ENCODE data around the gene NTM.

The NTM gene

GRCh38 chr11:132300283-132300682 is 929.9 kb downstream of the NTM start:
- TF ChIP-seq, protein P1, sequence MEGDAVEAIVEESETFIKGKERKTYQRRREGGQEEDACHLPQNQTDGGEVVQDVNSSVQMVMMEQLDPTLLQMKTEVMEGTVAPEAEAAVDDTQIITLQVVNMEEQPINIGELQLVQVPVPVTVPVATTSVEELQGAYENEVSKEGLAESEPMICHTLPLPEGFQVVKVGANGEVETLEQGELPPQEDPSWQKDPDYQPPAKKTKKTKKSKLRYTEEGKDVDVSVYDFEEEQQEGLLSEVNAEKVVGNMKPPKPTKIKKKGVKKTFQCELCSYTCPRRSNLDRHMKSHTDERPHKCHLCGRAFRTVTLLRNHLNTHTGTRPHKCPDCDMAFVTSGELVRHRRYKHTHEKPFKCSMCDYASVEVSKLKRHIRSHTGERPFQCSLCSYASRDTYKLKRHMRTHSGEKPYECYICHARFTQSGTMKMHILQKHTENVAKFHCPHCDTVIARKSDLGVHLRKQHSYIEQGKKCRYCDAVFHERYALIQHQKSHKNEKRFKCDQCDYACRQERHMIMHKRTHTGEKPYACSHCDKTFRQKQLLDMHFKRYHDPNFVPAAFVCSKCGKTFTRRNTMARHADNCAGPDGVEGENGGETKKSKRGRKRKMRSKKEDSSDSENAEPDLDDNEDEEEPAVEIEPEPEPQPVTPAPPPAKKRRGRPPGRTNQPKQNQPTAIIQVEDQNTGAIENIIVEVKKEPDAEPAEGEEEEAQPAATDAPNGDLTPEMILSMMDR (IDR thresholded peaks at IDR 0.05; ENCODE audit: control insufficient read depth, extremely low read depth, insufficient read depth): peak; percentile 28
- DNase-seq (ENCODE audit: low read depth): no peak
- no peak overlapping the region for H3K4me3 ChIP-seq (ENCODE audit: low read depth, low read length)

GRCh38 chr11:132301465-132301864 is 931.0 kb downstream of the NTM start:
- TF ChIP-seq, protein P1 (IDR thresholded peaks at IDR 0.05; ENCODE audit: control insufficient read depth, extremely low read depth, insufficient read depth): no peak
- H3K4me3 ChIP-seq (ENCODE audit: low read depth, low read length): no peak overlapping the region
- no peak for DNase-seq (ENCODE audit: low read depth)

- TF ChIP-seq, protein P1 (IDR thresholded peaks at IDR 0.05; ENCODE audit: control insufficient read depth, extremely low read depth, insufficient read depth): no peak
- H3K4me3 ChIP-seq (ENCODE audit: low read depth, low read length): no peak overlapping the region
- DNase-seq (ENCODE audit: low read depth): no peak
Observed at GRCh38 chr11:132301900-132302299, 931.5 kb downstream of the NTM start.

- H3K4me3 ChIP-seq (ENCODE audit: low read depth, low read length): no peak overlapping the region
- TF ChIP-seq, protein P1 (IDR thresholded peaks at IDR 0.05; ENCODE audit: control insufficient read depth, extremely low read depth, insufficient read depth): no peak
Observed at GRCh38 chr11:132307309-132308020, 937.0 kb downstream of the NTM start.

DNA sequence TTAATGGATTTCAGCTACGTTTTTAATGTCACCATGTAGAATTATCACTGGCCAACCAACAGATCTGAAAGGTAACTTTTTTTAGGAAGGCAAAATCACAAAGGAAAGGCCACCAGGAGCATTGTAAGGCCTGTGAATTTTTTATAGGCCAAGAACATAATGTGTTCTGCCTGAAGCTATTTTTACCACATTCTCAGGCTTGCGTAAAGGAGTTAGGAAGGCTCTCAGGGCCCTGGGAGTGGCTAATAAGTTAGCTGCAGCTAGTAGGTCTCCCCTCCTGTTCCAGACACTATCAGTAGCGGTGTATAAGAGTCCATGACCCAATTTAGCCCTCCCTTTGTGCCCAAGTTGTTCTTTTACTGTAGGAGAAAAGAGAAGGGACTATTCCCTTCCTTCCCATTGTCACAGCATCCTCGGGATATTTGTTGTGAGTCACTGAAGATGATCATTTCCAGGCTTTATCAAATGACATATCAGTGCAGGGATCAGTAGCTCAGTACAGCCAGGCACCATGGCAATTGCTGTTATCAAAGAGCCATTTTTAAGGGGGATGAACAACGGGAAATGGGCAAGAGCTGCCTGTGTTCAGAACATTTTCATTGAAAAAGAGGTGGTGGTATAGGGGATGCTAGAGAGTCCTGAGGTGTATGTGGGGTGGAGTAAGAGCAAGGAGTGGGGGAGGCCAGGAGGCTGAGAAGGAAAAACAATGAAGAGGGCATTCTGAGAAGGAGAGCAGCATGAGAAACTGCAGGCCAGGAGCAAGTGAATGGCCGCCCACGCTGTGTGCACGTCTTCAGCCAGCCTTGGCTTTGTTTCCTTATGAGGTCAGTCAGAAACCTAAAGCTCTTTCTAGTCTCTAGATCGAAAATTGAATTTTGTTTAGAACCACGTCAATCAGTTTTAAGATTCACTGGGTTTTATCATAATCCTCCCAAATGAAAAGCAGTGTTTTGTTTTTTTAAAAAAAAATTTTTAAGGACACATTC is 940.3 kb downstream of the NTM start:
- no peak for DNase-seq (ENCODE audit: low read depth)

More at GRCh38 chr11:132307309-132308020, 937.0 kb downstream of the NTM start:
- DNase-seq (ENCODE audit: low read depth): no peak

GRCh38 chr11:132311703-132312102 is 941.3 kb downstream of the NTM start:
- no peak overlapping the region for H3K4me3 ChIP-seq (ENCODE audit: low read depth, low read length)
- TF ChIP-seq, protein P1 (IDR thresholded peaks at IDR 0.05; ENCODE audit: control insufficient read depth, extremely low read depth, insufficient read depth): no peak
- no peak for DNase-seq (ENCODE audit: low read depth)

More for the DNA sequence above, 940.3 kb downstream of the NTM start:
- TF ChIP-seq, protein P1 (IDR thresholded peaks at IDR 0.05; ENCODE audit: control insufficient read depth, extremely low read depth, insufficient read depth): no peak
- no peak overlapping the region for H3K4me3 ChIP-seq (ENCODE audit: low read depth, low read length)
